Measurements from ENCODE around the gene MUC6.

The MUC6 gene, protein sequence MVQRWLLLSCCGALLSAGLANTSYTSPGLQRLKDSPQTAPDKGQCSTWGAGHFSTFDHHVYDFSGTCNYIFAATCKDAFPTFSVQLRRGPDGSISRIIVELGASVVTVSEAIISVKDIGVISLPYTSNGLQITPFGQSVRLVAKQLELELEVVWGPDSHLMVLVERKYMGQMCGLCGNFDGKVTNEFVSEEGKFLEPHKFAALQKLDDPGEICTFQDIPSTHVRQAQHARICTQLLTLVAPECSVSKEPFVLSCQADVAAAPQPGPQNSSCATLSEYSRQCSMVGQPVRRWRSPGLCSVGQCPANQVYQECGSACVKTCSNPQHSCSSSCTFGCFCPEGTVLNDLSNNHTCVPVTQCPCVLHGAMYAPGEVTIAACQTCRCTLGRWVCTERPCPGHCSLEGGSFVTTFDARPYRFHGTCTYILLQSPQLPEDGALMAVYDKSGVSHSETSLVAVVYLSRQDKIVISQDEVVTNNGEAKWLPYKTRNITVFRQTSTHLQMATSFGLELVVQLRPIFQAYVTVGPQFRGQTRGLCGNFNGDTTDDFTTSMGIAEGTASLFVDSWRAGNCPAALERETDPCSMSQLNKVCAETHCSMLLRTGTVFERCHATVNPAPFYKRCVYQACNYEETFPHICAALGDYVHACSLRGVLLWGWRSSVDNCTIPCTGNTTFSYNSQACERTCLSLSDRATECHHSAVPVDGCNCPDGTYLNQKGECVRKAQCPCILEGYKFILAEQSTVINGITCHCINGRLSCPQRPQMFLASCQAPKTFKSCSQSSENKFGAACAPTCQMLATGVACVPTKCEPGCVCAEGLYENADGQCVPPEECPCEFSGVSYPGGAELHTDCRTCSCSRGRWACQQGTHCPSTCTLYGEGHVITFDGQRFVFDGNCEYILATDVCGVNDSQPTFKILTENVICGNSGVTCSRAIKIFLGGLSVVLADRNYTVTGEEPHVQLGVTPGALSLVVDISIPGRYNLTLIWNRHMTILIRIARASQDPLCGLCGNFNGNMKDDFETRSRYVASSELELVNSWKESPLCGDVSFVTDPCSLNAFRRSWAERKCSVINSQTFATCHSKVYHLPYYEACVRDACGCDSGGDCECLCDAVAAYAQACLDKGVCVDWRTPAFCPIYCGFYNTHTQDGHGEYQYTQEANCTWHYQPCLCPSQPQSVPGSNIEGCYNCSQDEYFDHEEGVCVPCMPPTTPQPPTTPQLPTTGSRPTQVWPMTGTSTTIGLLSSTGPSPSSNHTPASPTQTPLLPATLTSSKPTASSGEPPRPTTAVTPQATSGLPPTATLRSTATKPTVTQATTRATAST (N-terminal part only)

DNA sequence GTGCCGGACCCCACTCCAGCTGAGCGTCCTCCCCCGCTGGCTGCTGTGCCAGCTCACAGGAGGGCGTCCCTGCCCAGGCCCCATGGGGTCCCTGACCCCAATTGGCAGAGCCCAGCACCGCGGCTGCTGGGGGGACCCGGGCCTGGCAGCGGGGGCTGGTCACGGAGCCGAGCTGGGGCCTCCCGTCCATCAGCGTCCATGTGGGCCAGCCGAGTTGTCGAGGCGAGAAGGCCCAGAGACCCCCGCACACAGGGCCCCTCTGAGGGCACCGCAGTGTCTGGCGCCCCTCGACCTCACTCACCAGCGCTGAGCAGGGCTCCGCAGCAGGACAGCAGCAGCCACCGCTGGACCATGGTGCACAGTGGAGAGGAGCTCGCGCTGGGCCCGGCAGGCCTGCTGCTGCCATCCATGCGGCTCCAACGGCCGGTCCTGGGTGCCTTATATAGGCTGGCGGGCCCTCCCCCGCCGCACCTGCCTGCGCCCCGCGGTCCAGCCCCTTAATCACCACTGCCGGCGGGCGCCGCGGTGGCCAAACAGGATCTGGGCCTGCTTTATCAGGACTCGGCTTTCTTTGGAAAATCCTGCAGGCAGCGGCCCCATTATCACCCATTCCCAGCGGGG is at the start of gene MUC6:
Gene MUC6, minus strand, starts transcription at position 416 of the 621 bp plus-strand sequence. Its CDS starts 63 bp downstream, at position 353.
- DNase-seq (ENCODE audit: low read depth): no peak

DNA sequence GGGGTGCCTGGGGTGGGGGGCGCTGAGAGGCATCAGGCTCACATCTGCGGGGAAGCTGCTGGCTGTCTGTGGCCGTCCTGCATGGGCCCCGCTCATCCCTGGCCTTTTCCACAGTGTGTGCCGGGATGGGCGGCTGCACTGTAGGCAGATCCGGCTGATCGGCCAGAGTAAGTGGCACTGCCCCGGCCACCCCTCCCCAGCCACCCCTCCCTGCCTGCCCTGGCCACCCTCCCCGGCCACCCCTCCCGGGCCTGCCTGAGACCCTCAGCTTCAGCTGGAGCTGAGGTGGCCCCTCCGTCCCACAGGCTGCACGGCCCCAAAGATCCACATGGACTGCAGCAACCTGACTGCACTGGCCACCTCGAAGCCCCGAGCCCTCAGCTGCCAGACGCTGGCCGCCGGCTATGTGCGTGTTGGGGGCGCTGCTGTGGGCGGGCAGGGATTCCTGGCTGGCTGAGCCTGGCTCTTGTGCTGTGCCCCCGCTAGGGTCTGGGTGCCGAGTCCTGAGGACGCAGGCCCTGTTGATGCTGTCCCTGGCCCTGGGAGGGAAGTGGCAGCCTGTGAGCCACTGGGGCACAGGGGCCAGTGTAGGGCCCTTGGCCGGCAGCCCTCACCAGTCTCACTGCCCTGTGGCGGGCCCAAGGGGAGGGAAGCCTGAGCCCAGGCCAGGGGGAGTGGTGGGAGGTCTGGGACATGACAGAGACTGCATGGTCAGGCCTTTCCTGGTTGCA is 49.1 kb upstream of the MUC6 start:
- DNase-seq (ENCODE audit: low read depth): no peak

DNA sequence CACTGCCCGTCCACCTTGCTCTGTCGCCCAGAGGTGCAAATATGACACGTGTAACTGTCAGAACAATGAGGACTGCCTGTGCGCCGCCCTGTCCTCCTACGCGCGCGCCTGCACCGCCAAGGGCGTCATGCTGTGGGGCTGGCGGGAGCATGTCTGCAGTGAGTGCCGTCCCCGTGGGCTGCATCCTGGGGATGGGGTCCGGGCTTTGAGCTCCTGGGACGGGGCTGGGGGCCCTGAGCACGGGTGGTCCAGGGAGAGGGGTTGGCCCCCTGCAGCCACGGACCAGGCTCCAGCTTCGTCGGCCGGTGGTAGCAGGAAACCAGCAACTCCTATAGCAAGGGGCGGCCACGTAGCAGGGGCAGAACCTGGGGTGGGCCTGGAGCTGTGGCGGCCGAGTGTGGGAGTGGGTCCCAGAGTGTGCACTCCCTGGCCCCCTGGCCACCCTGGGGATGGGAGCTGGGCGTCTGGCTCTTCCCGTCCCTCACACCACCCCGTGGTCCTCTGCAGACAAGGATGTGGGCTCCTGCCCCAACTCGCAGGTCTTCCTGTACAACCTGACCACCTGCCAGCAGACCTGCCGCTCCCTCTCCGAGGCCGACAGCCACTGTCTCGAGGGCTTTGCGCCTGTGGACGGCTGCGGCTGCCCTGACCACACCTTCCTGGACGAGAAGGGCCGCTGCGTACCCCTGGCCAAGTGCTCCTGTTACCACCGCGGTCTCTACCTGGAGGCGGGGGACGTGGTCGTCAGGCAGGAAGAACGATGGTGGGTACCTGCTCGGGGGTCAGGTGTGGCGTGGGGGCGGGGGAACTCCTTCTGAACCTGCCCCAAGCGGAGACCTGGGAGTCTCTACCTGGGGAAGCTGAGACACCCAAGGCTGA is 48.3 kb upstream of the MUC6 start:
- DNase-seq (ENCODE audit: low read depth): no peak

DNA sequence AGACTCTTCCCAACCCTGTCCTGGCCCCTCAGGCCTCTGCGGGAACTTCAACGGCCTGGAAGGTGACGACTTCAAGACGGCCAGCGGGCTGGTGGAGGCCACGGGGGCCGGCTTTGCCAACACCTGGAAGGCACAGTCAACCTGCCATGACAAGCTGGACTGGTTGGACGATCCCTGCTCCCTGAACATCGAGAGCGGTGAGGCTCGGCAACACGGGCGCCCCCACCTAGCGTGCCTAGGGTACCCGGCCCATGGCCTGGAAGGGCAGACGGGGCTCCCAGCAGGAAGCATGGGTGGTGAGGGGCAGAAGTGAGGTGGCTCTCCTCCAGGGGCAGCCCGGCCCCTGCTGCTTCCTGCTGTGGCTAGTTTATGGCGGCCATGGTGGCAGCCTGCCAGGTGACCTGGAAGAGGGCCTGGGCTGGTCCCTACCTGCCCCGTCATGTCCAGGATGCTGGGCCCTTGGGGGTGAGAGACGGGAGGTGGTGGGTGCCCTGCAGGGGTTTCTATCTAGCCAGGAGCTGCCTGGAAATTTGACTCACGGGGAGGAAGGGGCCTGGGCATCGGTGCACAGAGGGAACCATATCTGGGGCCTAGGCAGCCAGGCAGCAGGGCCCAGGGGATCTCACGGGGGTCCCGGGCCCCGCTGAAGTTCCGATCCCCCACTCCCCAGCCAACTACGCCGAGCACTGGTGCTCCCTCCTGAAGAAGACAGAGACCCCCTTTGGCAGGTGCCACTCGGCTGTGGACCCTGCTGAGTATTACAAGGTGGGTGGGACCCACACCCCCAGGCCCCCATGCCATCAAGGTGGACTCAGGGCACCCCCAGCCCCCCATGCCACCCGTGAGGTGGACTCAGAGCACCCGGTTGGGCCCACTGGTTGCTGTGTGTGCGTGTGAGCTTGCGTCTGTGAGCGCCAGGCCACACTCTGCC is 47.4 kb upstream of the MUC6 start:
- DNase-seq (ENCODE audit: low read depth): no peak

DNA sequence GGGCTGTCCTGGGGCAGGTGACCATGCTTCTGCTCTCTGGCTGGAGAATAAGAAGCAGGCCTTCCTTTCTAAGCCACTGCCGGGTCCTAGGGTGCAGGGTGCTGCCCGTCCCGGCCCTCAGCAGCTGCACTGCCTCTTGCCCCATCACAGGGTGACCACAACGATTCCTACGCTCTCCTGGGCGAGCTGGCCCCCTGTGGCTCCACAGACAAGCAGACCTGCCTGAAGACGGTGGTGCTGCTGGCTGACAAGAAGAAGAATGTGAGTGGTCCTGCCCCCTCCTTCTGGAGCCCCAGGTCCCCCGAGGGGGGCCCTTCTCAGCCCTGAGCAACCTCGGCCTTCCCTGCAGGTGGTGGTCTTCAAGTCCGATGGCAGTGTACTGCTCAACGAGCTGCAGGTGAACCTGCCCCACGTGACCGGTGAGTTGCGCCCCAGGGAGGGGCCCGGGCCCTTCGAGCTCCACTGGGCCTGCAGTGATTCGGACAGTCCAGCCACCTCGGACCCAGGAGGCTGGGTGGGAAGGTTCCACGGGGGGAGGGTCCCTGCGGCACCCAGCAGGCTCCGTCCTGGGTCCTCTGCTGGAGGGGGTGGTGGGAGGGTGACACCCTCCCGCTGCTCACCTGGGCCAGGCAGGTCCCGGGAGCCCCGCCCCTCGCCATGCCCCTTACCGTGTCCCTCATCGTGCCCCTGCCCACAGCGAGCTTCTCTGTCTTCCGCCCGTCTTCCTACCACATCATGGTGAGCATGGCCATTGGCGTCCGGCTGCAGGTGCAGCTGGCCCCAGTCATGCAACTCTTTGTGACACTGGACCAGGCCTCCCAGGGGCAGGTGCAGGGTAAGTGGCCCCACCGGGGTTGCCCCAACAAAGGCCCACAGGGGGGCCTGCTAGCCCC is 46.5 kb upstream of the MUC6 start:
- no peak for DNase-seq (ENCODE audit: low read depth)

DNA sequence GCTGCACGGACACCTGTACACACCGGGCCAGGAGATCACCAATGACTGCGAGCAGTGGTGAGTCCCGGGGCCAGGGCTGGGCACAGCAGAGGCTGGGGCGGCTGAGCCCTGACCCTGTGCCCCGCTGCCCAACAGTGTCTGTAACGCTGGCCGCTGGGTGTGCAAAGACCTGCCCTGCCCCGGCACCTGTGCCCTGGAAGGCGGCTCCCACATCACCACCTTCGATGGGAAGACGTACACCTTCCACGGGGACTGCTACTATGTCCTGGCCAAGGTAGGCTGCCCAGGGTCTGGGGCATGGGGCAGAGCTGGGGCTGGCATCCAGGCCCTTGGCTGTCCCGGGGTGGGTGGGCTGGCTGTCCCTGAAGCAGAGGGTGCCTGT is 45.8 kb upstream of the MUC6 start:
- no peak for DNase-seq (ENCODE audit: low read depth)

DNA sequence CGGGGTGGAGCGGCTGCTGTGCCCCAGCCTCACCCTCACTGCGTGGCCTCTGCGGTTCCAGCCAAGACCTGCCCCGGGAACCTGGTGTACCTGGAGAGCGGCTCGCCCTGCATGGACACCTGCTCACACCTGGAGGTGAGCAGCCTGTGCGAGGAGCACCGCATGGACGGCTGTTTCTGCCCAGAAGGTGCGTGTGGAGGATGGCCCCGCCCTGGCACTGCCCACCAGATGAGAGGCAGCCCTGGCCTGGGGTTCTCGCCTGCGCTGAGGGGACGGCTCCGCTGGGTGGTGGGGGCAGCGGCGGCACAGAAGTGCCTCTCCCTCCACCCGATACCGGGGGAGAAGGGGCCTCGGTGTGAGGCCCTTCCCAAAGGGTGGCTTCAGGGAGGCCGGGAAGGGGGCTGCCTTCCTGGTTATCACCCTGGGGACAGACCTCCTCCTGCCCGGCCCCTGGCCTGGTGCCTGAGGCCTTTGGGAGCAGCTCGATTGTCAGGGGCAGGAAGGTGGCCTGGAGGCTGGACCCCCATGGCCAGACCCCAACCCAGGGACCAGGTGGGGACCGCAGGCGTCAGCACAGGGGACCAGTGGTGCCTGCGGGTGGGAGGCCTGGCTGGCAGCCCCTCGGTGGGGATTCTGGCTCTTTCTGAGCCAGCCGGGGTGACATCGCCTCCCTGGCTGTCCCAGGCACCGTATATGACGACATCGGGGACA is 45.2 kb upstream of the MUC6 start:
- DNase-seq (ENCODE audit: low read depth): no peak

DNA sequence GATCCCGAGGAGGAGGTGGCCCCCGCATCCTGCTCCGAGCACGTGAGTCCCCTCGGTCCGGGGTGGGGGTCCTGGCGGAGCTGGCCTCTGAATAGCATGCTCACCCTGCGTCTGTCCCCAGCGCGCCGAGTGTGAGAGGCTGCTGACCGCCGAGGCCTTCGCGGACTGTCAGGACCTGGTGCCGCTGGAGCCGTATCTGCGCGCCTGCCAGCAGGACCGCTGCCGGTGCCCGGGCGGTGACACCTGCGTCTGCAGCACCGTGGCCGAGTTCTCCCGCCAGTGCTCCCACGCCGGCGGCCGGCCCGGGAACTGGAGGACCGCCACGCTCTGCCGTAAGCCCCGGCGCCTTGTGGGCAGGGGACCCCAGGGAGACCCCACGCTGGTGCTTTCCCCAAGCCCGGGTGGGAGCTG is 41.7 kb upstream of the MUC6 start:
- DNase-seq (ENCODE audit: low read depth): no peak

DNA sequence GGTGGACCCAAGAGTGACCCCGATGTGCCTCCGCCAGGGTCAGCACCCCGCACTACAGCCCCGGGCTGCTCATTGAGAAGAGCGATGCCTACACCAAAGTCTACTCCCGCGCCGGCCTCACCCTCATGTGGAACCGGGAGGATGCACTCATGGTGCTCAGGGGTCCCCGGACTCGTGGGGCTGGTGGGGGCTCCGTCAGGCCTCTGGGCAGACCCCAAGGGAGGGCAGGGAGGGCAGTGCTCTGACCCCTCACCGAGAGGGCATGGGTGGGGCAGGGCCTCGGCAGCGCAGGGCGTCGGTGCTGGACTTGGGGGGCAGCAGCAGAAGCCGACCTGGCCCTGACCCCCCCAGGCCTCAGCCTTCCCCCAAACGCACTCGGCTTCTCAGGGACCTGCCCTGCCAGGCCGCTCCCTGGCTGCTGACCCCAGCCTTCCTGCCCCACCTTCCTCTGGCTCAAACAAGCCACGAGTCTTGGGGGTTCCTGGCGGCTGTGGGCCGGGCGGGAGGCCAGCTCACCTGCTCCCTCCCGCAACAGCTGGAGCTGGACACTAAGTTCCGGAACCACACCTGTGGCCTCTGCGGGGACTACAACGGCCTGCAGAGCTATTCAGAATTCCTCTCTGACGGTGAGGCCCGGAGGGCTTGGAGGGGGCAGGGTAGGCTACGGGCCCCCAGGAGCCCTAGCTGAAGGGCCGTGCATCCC is 41.0 kb upstream of the MUC6 start:
- DNase-seq (ENCODE audit: low read depth): no peak

DNA sequence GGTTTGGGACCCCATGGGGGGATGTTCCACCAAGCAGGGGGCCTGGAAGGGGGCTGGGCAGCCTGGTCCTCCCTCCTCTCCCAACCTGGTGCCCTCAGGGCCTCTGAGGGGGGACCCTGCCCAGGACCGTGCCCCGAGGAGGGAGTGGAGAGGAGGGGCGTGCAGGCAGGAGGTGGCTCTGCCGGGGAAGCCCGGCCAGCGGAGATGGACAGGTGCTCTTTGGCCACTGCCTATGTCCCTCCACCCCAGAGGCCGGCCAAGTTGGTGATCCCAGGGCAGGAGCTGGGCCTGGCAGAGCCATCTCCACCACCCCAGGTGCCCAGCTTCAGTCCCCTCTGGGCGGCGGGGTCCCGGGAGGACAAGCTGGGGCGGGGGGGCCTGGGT is 40.5 kb upstream of the MUC6 start:
- DNase-seq (ENCODE audit: low read depth): no peak

DNA sequence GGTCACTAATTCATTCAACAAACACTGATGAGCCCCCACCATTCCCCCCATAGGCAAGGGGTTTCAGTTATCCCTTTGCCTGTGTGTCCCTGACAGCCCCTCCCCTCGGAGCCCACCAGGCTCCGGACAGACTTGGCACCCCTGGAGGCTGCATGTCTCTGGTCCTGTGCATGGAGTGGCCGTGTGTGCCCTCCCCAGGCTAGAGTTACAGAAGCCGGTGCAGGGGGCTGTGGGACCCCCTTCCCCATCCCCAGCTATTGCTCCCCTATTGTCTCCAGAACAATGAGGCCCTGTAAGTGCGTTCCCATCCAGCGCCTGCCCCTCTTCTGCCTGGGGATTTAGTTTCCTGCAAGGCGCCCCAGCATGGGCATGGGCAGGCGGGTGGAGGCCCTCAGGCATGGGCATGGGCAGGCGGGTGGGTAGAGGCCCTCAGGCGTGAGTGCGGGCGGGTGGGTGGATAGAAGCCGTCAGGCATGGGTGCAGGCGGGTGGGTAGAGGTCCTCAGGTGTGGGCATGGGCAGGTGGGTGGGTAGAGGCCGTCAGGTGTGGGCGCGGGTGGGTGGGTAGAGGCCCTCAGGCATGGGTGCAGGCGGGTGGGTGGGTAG is 39.6 kb upstream of the MUC6 start:
- no peak for DNase-seq (ENCODE audit: low read depth)

DNA sequence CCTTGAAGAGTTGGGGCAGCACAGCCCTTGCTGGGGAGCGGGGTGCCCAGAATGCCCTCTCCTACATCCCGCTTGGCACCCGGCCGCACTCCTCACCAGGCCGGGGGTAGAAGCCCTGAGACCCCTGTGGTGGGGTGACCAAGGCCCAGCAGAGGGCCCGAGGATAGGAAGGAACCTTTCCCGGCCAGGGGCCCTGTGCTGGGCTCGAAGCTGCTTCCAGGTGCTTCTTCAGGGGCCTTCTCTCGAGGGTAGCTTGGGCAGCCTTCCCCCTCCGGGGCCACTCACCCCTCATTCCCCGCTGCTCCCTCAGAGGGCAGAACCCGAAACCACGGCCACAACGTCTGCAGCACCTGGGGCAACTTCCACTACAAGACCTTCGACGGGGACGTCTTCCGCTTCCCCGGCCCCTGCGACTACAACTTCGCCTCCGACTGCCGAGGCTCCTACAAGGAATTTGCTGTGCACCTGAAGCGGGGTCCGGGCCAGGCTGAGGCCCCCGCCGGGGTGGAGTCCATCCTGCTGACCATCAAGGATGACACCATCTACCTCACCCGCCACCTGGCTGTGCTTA is 38.9 kb upstream of the MUC6 start:
- DNase-seq (ENCODE audit: low read depth): no peak

DNA sequence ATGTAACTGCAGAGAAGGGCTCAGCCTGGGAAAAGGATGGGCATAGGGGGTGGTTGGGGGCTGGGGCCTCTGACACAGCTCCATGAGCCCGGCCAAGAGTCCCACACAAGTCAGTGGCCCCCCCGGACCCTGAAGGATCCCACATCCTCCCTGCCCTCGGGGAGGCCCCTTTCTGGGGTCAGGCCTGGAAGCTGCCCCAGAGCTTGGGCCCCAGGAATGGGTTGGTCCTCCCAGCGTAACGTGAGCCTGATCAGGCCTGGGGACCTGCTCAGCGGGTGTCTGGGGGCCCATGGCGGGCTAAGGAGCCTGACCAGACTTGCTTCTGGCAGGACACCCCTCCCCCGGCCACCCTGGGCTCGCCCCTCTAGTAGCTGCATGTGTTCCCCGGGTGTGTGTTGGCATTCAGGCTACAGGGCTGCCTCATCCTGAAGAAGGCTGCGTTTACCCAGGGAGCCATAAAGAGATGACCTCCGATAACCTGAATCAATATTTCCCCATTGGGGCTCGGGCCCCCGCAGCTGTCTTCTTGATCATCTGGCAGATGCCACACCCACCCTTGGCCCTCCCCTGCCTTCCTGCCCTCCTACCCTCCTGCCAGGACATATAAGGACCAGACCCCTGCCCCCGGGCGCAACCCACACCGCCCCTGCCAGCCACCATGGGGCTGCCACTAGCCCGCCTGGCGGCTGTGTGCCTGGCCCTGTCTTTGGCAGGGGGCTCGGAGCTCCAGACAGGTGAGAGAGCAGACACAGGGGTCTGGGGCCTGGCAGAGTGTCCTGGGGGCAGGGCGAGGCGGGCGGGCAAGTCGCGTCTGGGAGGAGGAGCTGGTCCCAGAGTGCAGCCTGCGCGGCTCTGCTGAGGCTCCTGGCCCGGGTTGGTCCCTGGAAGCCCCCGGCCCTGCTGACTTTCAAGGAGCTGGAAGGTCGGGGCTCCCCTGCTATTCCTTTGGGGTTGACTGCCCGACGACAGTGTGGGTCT is 38.0 kb upstream of the MUC6 start, which contains the start of gene MUC2:
Gene MUC2, plus strand, starts transcription at position 631 of the 978 bp plus-strand sequence.
- no peak for DNase-seq (ENCODE audit: low read depth)

DNA sequence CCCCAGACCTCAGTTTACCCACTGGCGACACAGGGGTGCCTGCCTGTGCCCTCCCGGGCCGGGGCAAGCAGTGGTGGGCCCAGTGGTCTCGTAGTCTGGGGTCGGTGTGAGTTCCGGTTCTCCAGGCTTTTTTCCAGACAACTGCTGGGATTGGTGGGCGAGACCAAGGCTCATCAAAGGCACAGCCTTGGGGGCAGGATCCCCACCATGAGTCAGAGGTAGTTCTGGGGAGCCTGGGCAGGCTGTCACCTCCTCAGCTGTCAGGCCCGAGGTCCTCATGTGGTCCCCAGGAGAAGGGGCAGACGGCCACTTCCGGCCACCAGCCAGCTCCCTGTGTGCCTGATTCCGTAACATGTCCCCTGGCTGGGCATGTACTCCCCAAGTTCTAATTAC is 37.3 kb upstream of the MUC6 start:
- no peak for DNase-seq (ENCODE audit: low read depth)

Measured in stimulated activated CD8-positive, alpha-beta memory T cell treated with anti-CD3 and anti-CD28 coated beads, Interleukin-15, amount 100 ng/mL, for 24 hours (primary cell).